ENCODE results near the gene FREM2. TPM values are rescaled to one million over a fixed set of nuclear protein-coding genes. Genes with fewer than 3 reads are reported as not detected.

The FREM2 gene, protein sequence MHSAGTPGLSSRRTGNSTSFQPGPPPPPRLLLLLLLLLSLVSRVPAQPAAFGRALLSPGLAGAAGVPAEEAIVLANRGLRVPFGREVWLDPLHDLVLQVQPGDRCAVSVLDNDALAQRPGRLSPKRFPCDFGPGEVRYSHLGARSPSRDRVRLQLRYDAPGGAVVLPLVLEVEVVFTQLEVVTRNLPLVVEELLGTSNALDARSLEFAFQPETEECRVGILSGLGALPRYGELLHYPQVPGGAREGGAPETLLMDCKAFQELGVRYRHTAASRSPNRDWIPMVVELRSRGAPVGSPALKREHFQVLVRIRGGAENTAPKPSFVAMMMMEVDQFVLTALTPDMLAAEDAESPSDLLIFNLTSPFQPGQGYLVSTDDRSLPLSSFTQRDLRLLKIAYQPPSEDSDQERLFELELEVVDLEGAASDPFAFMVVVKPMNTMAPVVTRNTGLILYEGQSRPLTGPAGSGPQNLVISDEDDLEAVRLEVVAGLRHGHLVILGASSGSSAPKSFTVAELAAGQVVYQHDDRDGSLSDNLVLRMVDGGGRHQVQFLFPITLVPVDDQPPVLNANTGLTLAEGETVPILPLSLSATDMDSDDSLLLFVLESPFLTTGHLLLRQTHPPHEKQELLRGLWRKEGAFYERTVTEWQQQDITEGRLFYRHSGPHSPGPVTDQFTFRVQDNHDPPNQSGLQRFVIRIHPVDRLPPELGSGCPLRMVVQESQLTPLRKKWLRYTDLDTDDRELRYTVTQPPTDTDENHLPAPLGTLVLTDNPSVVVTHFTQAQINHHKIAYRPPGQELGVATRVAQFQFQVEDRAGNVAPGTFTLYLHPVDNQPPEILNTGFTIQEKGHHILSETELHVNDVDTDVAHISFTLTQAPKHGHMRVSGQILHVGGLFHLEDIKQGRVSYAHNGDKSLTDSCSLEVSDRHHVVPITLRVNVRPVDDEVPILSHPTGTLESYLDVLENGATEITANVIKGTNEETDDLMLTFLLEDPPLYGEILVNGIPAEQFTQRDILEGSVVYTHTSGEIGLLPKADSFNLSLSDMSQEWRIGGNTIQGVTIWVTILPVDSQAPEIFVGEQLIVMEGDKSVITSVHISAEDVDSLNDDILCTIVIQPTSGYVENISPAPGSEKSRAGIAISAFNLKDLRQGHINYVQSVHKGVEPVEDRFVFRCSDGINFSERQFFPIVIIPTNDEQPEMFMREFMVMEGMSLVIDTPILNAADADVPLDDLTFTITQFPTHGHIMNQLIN (N-terminal part only)
- under 0.01 TPM for polyA plus RNA-seq (2012; ENCODE audit: low read depth, missing spikeins)

- DNase-seq (ENCODE audit: insufficient read length, low spot score) (no peak), FAIRE-seq (no peak)
- no peak for TF ChIP-seq POU2F2 (IDR thresholded peaks at IDR 0.05; ENCODE audit: low read depth, low read length)
- no peak for TF ChIP-seq TAF1 (IDR thresholded peaks at IDR 0.05; ENCODE audit: low read depth, low read length)
- TF ChIP-seq PAX5 (IDR thresholded peaks at IDR 0.05; ENCODE audit: insufficient read depth, low read length, severe bottlenecking) = no peak
- TF ChIP-seq POLR2AphosphoS5 (IDR thresholded peaks at IDR 0.05; ENCODE audit: low read depth, low read length) = no peak
- no peak for TF ChIP-seq POLR2A (IDR thresholded peaks at IDR 0.05; ENCODE audit: low read depth, low read length)
- no peak for TF ChIP-seq SPI1 (IDR thresholded peaks at IDR 0.05; ENCODE audit: low read depth, low read length)
These were observed at the start of gene FREM2 for GRCh38 chr13:38686577-38687245. Gene FREM2 (plus strand): TSS chr13:38687077. CDS start chr13:38687345, 268 bp downstream.

DNA sequence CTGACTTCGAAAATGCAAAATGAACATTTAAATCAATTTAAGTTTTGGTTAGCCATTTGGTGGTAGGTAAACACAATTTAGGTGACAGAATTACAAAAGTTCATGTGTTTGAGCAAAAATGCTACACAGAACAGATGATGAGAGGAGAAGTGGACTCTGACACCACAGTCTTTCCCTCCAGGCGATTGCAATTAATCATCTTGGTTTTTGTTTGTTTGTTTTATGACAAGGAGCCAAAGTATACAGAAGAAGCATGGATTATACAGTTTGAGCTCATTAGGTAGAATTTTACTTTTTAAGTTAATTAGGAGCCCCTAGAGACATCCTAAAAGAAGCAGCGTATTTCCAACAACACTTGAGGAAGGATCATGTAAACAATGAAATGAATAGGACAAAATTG, 49.3 kb upstream of the FREM2 start:
- no peak for TF ChIP-seq PAX5 (IDR thresholded peaks at IDR 0.05; ENCODE audit: insufficient read depth, low read length, severe bottlenecking)
- no peak for TF ChIP-seq POU2F2 (IDR thresholded peaks at IDR 0.05; ENCODE audit: low read depth, low read length)
- no peak for TF ChIP-seq POLR2AphosphoS5 (IDR thresholded peaks at IDR 0.05; ENCODE audit: low read depth, low read length)
- TF ChIP-seq POLR2A (IDR thresholded peaks at IDR 0.05; ENCODE audit: low read depth, low read length) = no peak
- TF ChIP-seq TAF1 (IDR thresholded peaks at IDR 0.05; ENCODE audit: low read depth, low read length) = no peak
- TF ChIP-seq SPI1 (IDR thresholded peaks at IDR 0.05; ENCODE audit: low read depth, low read length) = no peak
- no peak for FAIRE-seq
- no peak for DNase-seq (ENCODE audit: insufficient read length, low spot score)

- no peak for FAIRE-seq
- no peak for DNase-seq (ENCODE audit: insufficient read length, low spot score)
- TF ChIP-seq PAX5 (IDR thresholded peaks at IDR 0.05; ENCODE audit: insufficient read depth, low read length, severe bottlenecking) = no peak
- TF ChIP-seq POU2F2 (IDR thresholded peaks at IDR 0.05; ENCODE audit: low read depth, low read length) = no peak
- TF ChIP-seq POLR2AphosphoS5 (IDR thresholded peaks at IDR 0.05; ENCODE audit: low read depth, low read length) = no peak
- TF ChIP-seq TAF1 (IDR thresholded peaks at IDR 0.05; ENCODE audit: low read depth, low read length) = no peak
- no peak for TF ChIP-seq SPI1 (IDR thresholded peaks at IDR 0.05; ENCODE audit: low read depth, low read length)
- TF ChIP-seq POLR2A (IDR thresholded peaks at IDR 0.05; ENCODE audit: low read depth, low read length) = no peak
These were observed 45.5 kb upstream of the FREM2 start for GRCh38 chr13:38641164-38641948.

GRCh38 chr13:38647312-38647711, 39.6 kb upstream of the FREM2 start:
- FAIRE-seq = no peak
- no peak for DNase-seq (ENCODE audit: insufficient read length, low spot score)
- TF ChIP-seq SPI1 (IDR thresholded peaks at IDR 0.05; ENCODE audit: low read depth, low read length) (no peak), POLR2A (IDR thresholded peaks at IDR 0.05; ENCODE audit: low read depth, low read length) (no peak), PAX5 (IDR thresholded peaks at IDR 0.05; ENCODE audit: insufficient read depth, low read length, severe bottlenecking) (no peak), TAF1 (IDR thresholded peaks at IDR 0.05; ENCODE audit: low read depth, low read length) (no peak), POLR2AphosphoS5 (IDR thresholded peaks at IDR 0.05; ENCODE audit: low read depth, low read length) (no peak), POU2F2 (IDR thresholded peaks at IDR 0.05; ENCODE audit: low read depth, low read length) (no peak)

- DNase-seq (ENCODE audit: insufficient read length, low spot score) (no peak), FAIRE-seq (no peak)
- TF ChIP-seq POLR2A (IDR thresholded peaks at IDR 0.05; ENCODE audit: low read depth, low read length) (no peak), POU2F2 (IDR thresholded peaks at IDR 0.05; ENCODE audit: low read depth, low read length) (no peak), POLR2AphosphoS5 (IDR thresholded peaks at IDR 0.05; ENCODE audit: low read depth, low read length) (no peak), SPI1 (IDR thresholded peaks at IDR 0.05; ENCODE audit: low read depth, low read length) (no peak), PAX5 (IDR thresholded peaks at IDR 0.05; ENCODE audit: insufficient read depth, low read length, severe bottlenecking) (no peak), TAF1 (IDR thresholded peaks at IDR 0.05; ENCODE audit: low read depth, low read length) (no peak)
These were observed 38.0 kb upstream of the FREM2 start for GRCh38 chr13:38648912-38649311.

- TF ChIP-seq POLR2AphosphoS5 (IDR thresholded peaks at IDR 0.05; ENCODE audit: low read depth, low read length) (no peak), PAX5 (IDR thresholded peaks at IDR 0.05; ENCODE audit: insufficient read depth, low read length, severe bottlenecking) (no peak)
- FAIRE-seq = no peak
These were observed 30.2 kb upstream of the FREM2 start for GRCh38 chr13:38656699-38657098.

DNA sequence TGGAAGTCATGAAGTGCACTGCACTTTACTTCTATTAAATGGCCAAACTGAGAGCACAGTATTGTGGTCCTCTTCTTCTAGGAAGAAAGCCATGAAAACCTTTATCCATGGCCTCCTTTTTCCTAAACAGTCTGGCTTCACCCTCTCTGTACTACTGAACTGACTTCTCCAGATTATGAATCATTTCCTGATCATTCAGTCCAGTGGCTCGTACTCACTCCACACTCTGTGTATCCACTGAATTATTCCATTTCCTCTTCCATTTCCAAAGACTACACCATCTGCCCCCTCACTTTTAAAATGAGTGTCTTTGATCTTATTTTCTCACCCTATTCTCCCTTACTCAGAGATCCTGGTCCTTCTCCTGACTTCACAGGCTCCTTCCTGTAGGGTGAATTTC, 29.7 kb upstream of the FREM2 start:
- DNase-seq (ENCODE audit: insufficient read length, low spot score) = no peak
- no peak for FAIRE-seq
- no peak for TF ChIP-seq POLR2AphosphoS5 (IDR thresholded peaks at IDR 0.05; ENCODE audit: low read depth, low read length)
- TF ChIP-seq POU2F2 (IDR thresholded peaks at IDR 0.05; ENCODE audit: low read depth, low read length) = no peak
- no peak for TF ChIP-seq TAF1 (IDR thresholded peaks at IDR 0.05; ENCODE audit: low read depth, low read length)
- no peak for TF ChIP-seq SPI1 (IDR thresholded peaks at IDR 0.05; ENCODE audit: low read depth, low read length)
- TF ChIP-seq POLR2A (IDR thresholded peaks at IDR 0.05; ENCODE audit: low read depth, low read length) = no peak
- no peak for TF ChIP-seq PAX5 (IDR thresholded peaks at IDR 0.05; ENCODE audit: insufficient read depth, low read length, severe bottlenecking)

More at GRCh38 chr13:38656699-38657098, 30.2 kb upstream of the FREM2 start:
- DNase-seq (ENCODE audit: insufficient read length, low spot score) = no peak

DNA sequence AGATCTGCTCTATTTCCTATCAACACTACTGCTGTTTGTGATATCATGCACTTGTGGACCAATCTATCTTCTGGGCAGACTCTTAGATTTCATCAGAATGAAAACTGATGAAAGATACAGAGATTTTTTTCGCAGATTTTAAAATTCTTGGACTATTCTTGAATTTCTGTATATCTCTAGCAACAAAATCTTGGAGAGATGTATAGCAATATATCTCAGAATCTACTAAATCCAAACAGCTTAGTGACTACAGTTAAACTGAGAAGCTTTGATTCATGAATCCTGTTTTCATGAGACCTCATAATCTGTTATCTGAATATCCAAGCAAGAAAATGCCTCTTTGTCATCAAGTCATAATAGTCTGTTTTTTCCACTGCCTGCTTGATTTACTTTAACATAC, 28.0 kb upstream of the FREM2 start:
- DNase-seq (ENCODE audit: insufficient read length, low spot score) (no peak), FAIRE-seq (no peak)
- TF ChIP-seq SPI1 (IDR thresholded peaks at IDR 0.05; ENCODE audit: low read depth, low read length) (no peak), TAF1 (IDR thresholded peaks at IDR 0.05; ENCODE audit: low read depth, low read length) (no peak), PAX5 (IDR thresholded peaks at IDR 0.05; ENCODE audit: insufficient read depth, low read length, severe bottlenecking) (no peak), POLR2A (IDR thresholded peaks at IDR 0.05; ENCODE audit: low read depth, low read length) (no peak), POU2F2 (IDR thresholded peaks at IDR 0.05; ENCODE audit: low read depth, low read length) (no peak), POLR2AphosphoS5 (IDR thresholded peaks at IDR 0.05; ENCODE audit: low read depth, low read length) (no peak)
